HG02763 (cell line): Measurements from ENCODE around the gene TSPAN9.

Source experiments
- ATAC-seq: cut with Tn5 transposase; IDR thresholded peaks from one replicate; pipeline ENCODE4 v1.9.1; 2021; ENCODE audit warnings: mild to moderate bottlenecking, moderate library complexity; ENCODE audit not compliant: unreplicated experiment

TSPAN9 gene

GRCh38 chr12:3179731-3180130, 102.6 kb downstream of the TSPAN9 start:
- ATAC-seq: no peak

DNA sequence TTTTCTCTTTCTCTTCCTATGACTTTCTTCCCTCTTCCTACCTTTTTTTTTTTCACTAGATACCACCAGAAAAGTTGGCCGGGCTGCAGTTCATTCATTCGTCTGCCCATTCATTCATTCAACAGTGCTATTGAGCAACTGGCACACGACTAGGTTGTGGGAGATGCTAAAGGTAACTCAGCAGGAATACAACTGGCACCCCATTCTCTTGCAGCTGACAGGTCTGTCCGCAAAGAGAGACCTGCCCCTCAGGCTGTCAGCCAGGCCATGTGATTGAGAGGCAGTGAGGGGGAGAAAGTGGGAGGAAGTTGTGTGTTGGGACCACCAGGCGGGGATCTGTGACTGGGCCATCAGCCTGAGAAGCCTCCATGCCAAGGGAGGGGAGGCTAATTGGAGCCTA, 105.2 kb downstream of the TSPAN9 start:
- ATAC-seq: no peak

GRCh38 chr12:3184485-3184884, 107.3 kb downstream of the TSPAN9 start:
- no peak for ATAC-seq

DNA sequence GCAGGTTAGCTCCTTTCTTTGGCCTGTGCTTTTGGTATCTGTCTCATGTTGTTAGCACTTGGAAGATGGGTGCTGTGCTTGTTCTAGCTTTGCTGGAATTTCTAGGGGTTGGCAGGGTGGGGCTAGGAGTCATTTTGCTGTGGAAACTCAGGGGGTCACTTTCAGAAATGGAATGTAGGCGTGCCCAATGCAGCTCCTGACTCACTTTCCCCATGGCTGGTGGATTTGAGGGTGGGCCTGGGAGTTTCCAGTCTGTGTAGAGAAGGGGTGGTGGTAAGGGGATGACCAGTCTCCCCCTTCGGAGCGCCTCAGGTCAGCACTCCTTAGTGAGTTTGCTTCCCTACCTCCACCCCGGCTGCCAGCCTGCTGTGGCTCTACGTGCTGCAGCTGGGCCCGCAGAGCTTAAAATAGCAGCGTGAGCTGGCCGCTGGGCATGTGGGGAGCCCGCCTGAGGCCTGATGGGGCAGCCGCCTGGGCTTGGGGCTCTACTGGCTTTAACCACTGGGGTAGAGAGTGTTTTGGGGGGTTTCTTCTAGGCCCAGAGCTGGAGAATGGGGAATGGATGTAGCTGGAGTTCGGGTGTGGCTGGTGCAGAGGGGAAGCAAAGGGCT, 108.2 kb downstream of the TSPAN9 start:
- no peak for ATAC-seq

- ATAC-seq: no peak
These were observed 109.5 kb downstream of the TSPAN9 start for GRCh38 chr12:3186546-3187215.

GRCh38 chr12:3187846-3188770, 110.9 kb downstream of the TSPAN9 start:
- no peak for ATAC-seq

DNA sequence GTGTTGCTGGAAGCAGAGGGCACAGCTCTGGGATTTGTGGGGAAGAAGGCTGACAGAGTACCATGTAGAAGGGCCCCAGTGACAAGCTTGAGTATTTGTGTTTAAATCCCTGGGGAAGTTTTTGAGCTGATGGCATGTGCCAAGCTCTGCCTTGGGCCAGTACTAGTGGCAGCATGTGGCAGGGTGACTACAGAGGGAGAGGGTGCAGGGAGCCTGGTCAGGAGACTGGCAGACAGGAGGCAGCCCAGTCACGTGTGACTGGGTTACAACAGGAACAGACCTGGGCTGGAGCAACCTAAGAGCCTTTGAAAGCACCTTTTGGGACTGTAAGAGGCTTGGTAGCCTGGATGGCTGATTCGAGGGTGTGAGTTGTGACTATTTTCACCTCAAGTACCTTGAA, 112.1 kb downstream of the TSPAN9 start:
- no peak for ATAC-seq

GRCh38 chr12:3190101-3190500, 112.9 kb downstream of the TSPAN9 start:
- no peak for ATAC-seq

- ATAC-seq: no peak
These were observed 114.3 kb downstream of the TSPAN9 start for GRCh38 chr12:3191450-3191849.

- no peak for ATAC-seq
These were observed 115.0 kb downstream of the TSPAN9 start for GRCh38 chr12:3192221-3192620.

GRCh38 chr12:3193131-3193530, 116.0 kb downstream of the TSPAN9 start:
- ATAC-seq: no peak

- no peak for ATAC-seq
These were observed 116.6 kb downstream of the TSPAN9 start for GRCh38 chr12:3193755-3194154.

DNA sequence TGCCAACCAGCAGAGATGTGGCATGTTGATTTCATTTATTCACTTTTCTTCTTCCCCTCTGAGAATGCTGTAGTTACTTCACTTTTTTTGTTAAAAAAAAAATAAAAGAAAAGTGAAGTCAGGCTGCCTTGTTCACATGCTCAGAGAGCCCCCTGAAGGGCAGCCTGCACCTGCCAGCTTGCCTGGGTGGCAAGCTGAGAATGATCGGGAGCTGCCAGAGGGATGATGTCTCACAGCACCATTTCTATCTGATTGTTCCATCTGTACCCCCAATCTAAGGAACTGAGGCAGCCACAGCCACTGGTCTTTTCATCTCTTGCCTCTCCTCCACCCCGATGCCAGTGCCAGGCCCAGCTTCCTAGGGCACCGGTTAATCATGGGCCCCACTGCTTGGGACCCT, 118.2 kb downstream of the TSPAN9 start:
- no peak for ATAC-seq

DNA sequence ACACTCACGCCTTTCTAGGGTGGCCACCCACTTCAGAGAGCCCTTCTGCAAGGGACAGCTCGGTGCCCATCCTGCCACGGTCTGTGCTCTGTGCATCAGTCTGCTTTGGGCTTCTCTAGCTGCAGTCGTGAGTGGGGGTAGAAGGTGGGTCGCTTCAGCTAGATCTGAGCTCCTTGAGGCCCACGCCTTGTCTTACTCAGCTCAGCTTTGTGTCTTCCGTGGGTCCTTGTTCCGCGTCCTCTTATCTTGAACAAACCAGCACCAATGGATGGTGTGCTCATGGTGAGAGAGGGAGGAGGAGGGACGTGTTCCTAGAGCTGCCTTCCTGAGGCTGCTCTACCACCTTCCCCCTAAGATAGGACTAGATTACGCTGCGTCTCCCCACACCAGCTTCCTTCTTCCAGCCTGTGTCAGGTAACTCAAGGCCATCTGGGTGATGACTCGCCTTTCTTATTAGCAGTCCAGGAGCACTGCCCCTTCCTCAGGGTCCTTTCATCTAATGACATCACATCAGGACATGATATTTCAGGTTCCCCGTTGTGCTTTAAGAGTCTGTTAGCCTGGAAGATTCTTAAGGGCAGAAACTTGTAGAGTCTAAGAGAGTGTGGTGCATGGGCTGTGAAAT, 118.8 kb downstream of the TSPAN9 start:
- no peak for ATAC-seq

DNA sequence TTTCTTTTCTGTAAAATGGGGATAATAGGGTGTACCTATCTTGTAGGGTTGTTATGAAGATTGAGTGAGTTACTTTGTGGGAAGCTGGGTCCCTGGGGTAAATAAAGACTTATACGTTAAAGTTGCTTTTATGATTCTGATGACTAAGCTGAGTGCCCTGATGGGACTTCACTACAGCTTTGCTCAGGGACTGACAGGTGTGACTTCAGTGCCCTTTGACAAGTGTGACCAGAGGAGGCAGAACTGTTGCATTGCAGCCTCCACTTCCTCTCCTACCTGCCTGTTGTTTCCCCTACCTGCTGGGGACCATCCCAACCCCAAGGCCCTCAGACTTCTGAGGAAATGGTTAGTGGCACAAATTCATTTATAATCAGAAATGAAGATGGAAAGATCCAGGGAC, 119.3 kb downstream of the TSPAN9 start:
- ATAC-seq: no peak

DNA sequence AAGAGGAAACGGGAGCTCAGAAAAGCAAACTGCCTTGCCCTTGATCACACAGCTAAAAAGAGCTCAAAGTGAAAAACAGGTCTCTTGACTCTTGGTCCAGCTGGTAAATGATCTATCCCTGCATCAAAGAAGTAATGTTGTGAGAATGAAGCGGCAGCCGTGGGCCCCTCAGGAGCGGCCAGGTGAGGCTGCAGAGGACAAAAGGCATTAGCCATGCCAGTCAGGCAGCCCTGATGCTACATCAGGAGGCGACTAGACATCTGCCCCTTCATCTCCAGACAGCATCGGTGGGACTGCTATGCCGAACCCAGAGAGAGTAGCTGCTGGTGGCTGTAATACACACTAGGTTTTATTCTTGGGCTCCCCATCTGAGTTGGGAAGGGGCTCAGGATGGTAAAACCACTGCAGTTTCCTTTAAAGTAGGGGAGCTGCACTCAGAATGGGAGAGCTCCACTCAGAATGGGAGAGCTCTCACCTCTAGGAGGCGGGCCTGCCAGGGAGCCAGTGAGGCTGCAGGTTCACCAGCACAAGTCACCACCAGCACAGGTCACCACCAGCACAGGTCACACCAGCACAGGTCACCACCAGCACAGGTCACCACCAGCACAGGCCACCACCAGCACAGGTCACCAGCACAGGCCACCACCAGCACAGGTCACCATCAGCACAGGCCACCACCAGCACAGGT, 120.1 kb downstream of the TSPAN9 start:
- ATAC-seq: no peak

GRCh38 chr12:3199551-3200031, 122.4 kb downstream of the TSPAN9 start:
- no peak for ATAC-seq

DNA sequence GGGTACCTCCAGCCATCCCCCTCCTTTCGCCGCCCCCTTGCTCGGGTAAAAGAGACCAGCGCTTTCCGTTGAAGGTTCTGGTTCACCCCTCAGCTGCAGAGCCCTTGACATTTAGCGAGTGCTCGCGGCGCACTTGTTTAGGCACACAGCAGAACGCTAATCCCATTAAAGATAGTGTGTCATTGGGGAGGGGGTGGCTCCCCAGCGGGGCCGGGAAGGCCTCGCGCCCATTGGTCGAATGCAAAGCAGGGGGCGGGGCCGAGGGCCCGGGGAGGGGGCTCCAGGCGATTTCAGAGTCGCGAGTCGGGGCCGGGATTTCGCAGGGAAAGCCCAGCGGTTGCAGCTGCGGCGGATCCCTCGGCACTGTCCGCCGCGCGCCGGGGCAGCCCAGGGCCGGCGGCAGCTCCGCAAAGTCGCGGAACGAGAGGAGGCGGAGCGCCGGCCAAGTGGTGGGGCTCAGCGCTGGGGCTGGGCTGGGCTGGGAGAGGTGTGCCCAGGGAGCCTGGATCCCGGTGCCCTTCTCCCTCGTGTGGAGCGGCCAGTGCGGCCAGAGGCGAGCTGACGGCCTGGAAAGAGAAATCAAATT, 122.9 kb downstream of the TSPAN9 start:
- no peak for ATAC-seq

DNA sequence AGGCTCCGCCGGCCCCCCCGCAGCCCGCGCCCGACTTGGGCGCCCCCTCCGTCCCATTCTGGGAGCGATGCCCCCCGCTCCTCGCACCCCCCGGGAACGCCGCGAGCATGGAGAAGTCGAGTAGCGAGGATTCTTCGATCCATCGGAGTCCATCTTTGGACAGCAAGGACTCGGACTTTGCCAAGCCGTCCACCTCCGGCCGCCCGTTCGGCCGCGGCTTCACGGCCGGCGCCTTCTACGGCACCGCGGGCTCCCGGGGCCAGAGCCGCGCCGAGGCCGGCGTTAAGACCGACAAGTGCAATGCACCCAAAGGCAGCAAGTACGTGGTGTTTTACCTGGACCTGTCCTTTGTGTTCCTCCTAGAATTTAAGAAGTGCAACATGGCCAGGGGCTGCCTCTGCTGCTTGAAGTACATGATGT, 123.6 kb downstream of the TSPAN9 start:
- ATAC-seq: no peak

GRCh38 chr12:3201339-3202051, 124.3 kb downstream of the TSPAN9 start:
- ATAC-seq: no peak
